Activated T-helper 1 cell treated with Interleukin-2 at 50 U/mL for 16 hours (primary cell): Measurements from ENCODE around the gene ZNF654.
"Not testable (repeated sequence)": the region's sequence is repeated elsewhere in the genome, so short reads cannot be mapped to it uniquely, and the experiment has no call there.

Experiments
- DNase-seq: peaks from one replicate; pipeline ENCODE4 v3.0.0-alpha.2; 2020; ENCODE audit warnings: low read depth

ZNF654 gene

GRCh38 chr3:88061746-88062145 lies 2.7 kb downstream of the ZNF654 start:
- DNase-seq, result no peak

- DNase-seq, result no peak
These were observed 16.0 kb downstream of the ZNF654 start for GRCh38 chr3:88075072-88075471.

GRCh38 chr3:88075497-88075896 lies 16.4 kb downstream of the ZNF654 start:
- no peak for DNase-seq

- no peak for DNase-seq
These were observed 17.7 kb downstream of the ZNF654 start for GRCh38 chr3:88076712-88077111.

GRCh38 chr3:88078932-88079331 lies 19.9 kb downstream of the ZNF654 start:
- no peak for DNase-seq

- no peak for DNase-seq
These were observed 23.8 kb downstream of the ZNF654 start for GRCh38 chr3:88082854-88083253.

GRCh38 chr3:88084097-88084501 lies 25.0 kb downstream of the ZNF654 start:
- no peak for DNase-seq

- no peak for DNase-seq
These were observed 31.6 kb downstream of the ZNF654 start for GRCh38 chr3:88090681-88091080.

- no peak for DNase-seq
These were observed 33.2 kb downstream of the ZNF654 start for GRCh38 chr3:88092270-88092669.

GRCh38 chr3:88093266-88093665 lies 34.2 kb downstream of the ZNF654 start:
- no peak for DNase-seq

- DNase-seq, result no peak
These were observed 42.1 kb downstream of the ZNF654 start for GRCh38 chr3:88101142-88101541.

GRCh38 chr3:88105325-88105724 lies 46.3 kb downstream of the ZNF654 start:
- DNase-seq, result no peak

GRCh38 chr3:88112289-88112688 lies 53.2 kb downstream of the ZNF654 start:
- DNase-seq, result no peak

GRCh38 chr3:88113311-88114162 lies 54.5 kb downstream of the ZNF654 start:
- DNase-seq, result no peak

GRCh38 chr3:88114878-88115549 lies 56.0 kb downstream of the ZNF654 start:
- no peak for DNase-seq

GRCh38 chr3:88117683-88118082 lies 58.6 kb downstream of the ZNF654 start:
- DNase-seq, result no peak

- not testable (repeated sequence) for DNase-seq
These were observed 59.5 kb downstream of the ZNF654 start for GRCh38 chr3:88118603-88119002.

GRCh38 chr3:88123526-88123925 lies 64.5 kb downstream of the ZNF654 start:
- DNase-seq, result no peak

- no peak for DNase-seq
These were observed 72.6 kb downstream of the ZNF654 start for GRCh38 chr3:88131695-88132094.

- no peak for DNase-seq
These were observed 73.8 kb downstream of the ZNF654 start for GRCh38 chr3:88132894-88133293.

GRCh38 chr3:88133711-88134263 lies 74.7 kb downstream of the ZNF654 start:
- DNase-seq, result no peak

GRCh38 chr3:88137836-88138235 lies 78.8 kb downstream of the ZNF654 start:
- no peak for DNase-seq

- no peak for DNase-seq
These were observed 82.5 kb downstream of the ZNF654 start for GRCh38 chr3:88141458-88142083.
